AG08396 (cell line): ENCODE data around the gene PADI2.

ENCODE experiments used
- DNase-seq: peaks from one replicate; pipeline ENCODE4 v3.0.0; 2012; ENCODE audit warnings: low spot score, mixed read lengths

Gene PADI2

DNA sequence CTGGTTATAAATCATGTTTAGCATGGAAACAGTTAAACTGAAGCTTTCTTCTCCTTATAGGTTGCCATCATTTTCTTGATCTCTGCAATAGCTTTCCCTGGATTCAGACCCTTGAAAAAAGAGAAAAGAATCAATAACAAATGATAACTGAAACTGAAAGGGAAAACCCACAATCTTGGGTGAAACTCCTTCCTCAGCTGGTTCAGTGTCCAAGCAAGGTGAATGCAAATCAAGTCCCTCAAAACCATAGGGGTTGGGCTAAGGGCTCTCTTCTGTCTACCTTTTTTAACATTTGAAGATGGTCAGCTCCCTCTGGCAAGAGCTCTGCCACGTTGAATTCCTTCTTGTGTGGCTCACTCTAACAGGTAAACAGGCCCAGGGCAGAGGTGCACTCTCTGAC is 100.4 kb downstream of the PADI2 start:
- no peak for DNase-seq

DNA sequence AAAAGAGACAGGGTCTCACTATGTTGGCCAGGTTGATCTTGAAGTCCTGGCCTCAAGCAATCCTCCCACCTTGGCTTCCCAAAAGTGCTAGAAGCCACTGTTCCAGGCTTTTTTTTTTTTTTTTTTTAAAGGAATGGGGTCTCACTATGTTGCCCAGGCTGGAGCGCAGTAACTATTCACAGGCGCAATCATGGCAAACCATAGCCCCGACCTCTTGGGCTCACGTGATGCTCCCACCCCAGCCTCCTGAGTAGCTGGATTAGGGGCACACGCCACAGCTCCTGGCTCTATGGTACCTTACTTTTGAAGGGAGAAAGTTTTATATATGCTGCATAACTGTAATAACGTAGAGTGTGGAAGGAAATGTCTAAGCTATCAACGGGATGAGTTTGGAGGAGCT is 101.8 kb downstream of the PADI2 start:
- no peak for DNase-seq
